Inflammatory macrophage treated with lipopolysaccharide for 1 hour (primary cell): ENCODE data around the gene TMEM14A.
"Not testable (repeated sequence)": the region's sequence is repeated elsewhere in the genome, so short reads cannot be mapped to it uniquely, and the experiment has no call there.

Source experiments
- DNase-seq, 2 donors: peaks; one replicate each; pipeline ENCODE4 v3.0.0-alpha.2; 2020 to 2022

The TMEM14A gene

DNA sequence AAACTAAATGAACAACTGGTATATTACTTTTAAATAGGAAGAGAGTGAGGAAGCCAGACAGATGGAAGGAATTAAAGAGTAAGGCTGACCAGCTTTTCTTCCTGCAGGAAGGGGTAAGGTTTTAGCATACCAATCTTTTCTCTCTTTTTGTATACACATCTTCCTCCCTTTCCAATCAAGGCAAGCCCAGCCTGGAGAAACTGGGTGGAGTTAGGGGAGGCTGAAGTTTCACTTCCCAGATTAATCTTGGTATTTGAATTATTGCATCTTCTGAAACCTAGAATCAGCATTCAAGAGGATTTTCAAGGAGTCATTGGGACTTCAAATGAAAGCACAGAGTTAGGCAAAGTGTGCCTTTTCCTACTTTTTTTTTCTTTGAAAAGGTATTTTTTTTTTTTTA lies 33.1 kb downstream of the TMEM14A start:
- DNase-seq, result peak; percentile 7 to 43

DNA sequence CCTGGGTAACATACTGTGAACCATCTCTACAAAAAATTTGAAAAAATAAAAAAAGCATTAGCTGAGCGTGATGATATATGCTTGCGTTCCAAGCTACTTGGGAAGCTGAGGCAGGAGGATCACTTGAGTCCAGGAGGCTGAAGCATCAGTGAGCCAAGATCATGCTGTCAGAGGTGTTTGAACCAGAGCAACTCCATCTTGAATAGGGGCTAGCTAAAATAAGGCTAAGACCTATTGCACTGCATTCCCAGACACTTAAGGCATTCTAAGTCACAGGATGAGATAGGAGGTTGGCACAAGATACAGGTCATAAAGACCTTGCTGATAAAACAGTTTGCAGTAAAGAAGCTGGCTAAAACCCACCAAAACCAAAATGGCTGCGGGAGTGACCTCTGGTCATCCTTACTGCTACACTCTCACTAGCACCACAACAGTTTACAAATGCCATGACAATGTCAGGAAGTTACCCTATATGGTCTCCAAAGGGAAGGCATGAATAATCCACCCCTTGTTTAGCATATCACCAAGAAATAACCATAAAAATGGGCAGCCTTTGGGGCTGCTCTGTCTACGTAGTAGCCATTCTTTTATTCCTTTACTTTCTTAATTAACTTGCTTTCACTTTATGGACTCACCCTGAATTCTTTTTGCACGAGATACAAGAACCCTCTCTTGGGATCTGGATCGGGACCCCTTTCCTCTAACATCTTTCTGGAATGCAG lies 34.0 kb downstream of the TMEM14A start:
- DNase-seq, result not testable (repeated sequence)

- DNase-seq, result no peak
Measured at GRCh38 chr6:52706001-52706400, 35.1 kb downstream of the TMEM14A start.

DNA sequence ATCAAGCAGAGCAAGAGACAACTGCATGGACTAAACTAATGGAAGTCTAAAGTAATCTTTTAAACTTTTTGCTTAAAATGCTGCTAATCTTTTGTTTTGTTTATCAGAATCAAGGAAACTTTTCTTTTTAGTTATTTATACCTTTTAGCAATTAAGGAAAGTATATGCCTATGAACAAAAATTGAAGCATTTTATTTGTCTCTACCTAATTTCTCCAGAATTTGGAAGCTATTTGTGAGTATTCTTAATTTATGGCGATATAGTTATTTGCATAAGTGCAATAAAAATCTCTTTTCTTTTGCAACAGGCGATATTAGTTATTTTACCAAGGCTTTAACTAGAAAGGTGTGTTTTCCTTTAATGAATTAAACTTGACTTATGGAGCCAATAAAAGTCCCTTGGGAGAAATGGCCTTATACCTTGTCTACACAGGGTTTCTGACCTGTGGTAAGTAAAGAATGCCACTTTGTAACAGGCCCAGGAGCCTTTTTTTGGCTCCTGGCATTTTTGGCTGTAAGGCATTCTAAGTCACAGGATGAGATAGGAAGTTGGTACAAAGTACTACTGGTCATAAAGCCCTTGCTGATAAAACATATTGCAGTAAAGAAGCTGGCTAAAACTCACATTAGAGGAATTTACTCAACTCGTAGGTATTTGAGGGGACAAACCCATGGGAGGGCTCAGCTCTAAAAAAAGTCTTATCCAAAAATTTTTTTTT lies 37.2 kb downstream of the TMEM14A start:
- no peak for DNase-seq

DNA sequence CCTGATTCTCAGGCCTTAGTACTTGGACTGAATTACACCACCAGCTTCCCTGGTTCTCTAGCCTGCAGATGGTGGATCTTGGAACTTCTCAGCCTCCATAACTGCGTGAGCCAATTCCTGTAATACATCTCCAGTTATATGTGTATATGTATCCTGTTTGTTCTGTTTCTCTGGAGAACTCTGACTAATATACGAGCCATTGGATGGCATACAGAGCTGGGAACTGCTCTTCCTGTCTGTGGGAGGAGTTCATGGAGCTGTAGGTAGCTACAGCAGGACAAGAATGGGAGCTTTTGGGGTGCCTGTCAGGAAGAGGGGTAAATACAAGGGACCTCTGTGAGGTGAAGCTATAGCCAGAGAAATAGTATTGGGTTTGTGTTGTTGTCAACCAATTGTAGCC lies 41.2 kb downstream of the TMEM14A start:
- DNase-seq, result no peak

- DNase-seq, result not testable (repeated sequence)
Measured at GRCh38 chr6:52714761-52715160, 43.8 kb downstream of the TMEM14A start.

DNA sequence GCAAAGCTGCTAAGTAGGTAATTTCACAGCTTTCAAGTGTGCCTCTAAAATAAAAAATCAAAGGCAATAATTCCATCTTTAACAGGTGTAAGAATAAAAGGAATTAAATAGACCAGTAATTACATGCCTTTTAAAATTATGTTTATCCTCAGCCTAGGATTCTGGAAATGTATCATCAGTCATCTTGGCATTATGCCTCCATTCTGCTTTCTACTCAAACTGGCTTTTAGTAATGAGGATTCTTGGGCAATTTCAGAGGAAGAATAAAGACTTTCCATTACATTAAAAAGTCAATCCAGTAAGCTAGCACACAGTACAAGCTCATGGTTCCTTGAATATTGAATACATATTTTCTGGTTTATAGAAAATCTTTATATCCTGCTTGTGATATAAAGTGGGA lies 47.6 kb downstream of the TMEM14A start:
- DNase-seq, result no peak

- DNase-seq, result no peak
Measured at GRCh38 chr6:52720321-52720720, 49.4 kb downstream of the TMEM14A start.

DNA sequence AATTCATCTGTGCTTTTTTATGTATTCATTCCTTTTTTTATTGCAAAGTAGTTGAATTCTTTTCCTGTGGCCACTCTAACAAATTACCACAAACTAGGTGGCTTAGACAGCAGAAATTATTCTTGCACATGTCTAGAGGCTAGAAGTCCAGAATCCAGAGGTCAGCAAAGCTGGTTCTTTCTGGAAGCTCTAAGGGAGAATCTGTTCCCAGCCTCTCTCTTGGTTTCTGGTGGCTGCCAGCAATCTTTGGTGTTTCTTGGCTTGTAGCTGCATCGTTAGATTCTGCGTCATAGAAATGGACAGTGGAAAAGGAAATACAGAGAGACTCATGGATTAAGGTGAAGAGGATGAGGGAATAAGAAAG lies 53.1 kb downstream of the TMEM14A start:
- DNase-seq, result no peak

GRCh38 chr6:52724406-52725121 lies 53.7 kb downstream of the TMEM14A start:
- DNase-seq, result peak; percentile 82 to 85

DNA sequence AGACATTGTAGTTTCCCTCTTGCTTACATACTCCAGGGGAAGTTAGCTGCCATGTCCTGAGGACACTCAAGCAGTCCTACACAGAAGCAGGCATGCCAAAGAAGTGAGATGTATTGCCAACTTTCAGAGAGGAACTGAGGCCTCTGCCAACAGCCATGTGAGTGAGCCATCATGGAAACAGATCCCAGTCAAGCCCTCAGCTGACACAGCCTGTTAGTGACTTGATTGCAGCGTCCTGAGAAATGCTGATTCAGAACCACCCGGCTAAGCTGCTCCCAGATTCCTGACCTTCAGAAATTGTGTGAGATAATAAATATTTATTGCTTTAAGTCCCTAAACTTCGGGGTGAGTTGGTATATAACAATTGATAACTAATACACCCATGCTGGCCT lies 54.2 kb downstream of the TMEM14A start:
- peak; percentile 11 to 67 for DNase-seq

DNA sequence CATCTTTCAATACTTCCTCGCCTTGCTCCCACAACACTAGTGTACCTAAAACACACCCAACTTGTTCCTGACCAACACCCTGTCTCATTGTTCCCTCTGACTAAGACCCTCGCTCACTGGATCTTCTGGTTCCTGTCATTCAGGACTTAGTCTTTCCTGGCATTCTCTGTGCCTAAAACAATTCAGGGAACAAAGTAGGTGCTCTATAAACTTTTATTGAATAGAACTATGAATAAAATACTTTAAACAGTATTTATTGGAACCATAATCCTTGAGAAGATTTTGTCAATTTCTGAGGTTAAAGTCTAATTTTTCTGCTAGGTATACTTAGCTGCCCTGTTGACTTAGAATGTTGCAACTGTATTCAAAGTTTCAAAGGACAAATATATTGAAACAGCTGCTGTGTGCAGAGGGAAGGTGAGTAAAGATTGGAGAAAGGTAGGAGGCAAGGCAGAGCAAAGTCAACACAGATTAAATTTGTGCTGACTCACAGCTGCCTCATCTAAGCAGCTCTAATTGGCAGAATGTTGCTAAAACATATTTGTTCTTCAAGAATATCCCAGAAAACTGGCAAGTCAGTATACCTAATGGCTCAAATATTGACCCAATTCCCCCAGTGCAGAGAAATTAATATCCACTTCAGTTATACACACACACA lies 54.8 kb downstream of the TMEM14A start:
- DNase-seq, result no peak

DNA sequence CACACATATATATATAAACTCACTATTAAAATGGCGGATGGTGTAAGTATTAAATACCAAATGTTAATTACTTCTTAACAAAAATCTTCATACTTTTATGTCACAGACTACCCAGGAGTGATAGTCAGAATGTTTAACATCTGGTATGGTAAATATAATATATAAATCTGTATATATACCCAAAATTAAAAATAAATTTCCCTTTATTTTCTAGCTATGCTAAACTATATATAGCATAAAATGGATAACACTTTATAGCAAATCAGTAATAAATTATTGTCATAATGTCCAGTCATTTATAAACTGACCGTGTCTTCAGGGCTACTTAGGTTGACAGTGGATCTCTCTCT lies 55.3 kb downstream of the TMEM14A start:
- DNase-seq, result no peak

- no peak for DNase-seq
Measured at GRCh38 chr6:52726741-52727535, 56.0 kb downstream of the TMEM14A start.

DNA sequence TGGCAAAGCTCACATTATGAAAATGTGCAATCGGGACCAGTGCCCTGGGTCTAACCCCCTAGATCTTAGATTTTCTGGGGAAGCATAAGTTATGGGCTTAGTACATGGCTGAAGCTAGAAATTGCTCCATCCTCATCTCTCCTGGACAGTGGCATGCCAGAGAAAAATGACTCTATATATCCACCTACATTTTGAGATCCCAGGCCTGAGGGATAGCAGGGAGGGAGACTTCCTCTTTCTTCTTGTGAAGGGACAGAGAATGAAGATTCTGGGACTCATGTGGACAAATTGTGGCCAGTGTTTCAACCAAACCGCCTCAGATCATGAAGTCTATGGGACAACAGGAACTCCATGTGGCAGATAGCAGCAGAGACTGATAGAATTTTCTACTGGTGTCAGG lies 57.0 kb downstream of the TMEM14A start:
- no peak for DNase-seq

DNA sequence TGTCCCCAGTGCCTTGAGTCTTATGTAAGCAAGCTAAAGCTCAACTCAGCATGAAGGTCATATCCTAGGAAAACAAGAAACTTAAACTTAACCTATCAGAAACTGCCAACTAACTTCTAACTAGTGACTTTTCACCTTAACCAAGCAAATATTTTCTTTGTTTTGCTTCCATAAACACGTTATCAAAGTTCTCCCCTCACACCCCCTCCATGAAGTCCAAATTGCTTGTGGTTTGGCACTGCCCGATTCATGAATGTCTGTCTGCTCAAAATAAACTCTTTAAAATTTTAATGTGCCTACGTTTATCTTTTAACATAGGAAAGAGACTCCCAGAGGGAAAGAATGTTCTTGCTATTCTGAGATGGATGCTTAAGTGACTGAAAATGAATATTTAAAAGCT lies 57.5 kb downstream of the TMEM14A start:
- no peak for DNase-seq

- DNase-seq, result no peak
Measured at GRCh38 chr6:52729576-52729975, 58.7 kb downstream of the TMEM14A start.

- DNase-seq, result no peak
Measured at GRCh38 chr6:52731719-52732118, 60.8 kb downstream of the TMEM14A start.

- no peak for DNase-seq
Measured at GRCh38 chr6:52733172-52733571, 62.3 kb downstream of the TMEM14A start.

GRCh38 chr6:52734072-52734471 lies 63.2 kb downstream of the TMEM14A start:
- no peak for DNase-seq

- DNase-seq, result no peak
Measured at GRCh38 chr6:52735071-52735470, 64.2 kb downstream of the TMEM14A start.

DNA sequence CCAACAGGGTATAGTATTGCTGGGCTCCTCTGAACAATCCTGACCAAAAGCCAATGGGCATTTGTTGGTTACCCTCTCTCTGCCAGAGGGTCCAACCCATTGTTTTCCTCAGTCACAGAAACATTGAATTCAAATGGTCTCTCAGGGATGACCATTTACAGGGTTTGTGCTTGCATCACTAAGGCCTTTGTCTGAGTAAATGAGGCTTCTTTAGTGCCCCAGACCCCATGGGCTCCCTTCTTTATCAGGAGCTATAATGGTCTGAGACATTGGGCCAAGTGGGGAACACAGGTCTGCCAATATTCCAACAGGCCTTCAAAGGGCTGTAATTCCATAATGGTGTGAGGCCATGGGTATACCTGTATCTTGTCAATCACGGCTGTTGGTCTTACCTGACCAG lies 65.2 kb downstream of the TMEM14A start:
- DNase-seq, result no peak
